GM19452 (cell line): ENCODE results near the gene SCN4B.

Experiments used
- ATAC-seq: cut with Tn5 transposase; IDR thresholded peaks from one replicate; pipeline ENCODE4 v1.9.1; 2021; ENCODE audit not compliant: unreplicated experiment

The SCN4B gene

DNA sequence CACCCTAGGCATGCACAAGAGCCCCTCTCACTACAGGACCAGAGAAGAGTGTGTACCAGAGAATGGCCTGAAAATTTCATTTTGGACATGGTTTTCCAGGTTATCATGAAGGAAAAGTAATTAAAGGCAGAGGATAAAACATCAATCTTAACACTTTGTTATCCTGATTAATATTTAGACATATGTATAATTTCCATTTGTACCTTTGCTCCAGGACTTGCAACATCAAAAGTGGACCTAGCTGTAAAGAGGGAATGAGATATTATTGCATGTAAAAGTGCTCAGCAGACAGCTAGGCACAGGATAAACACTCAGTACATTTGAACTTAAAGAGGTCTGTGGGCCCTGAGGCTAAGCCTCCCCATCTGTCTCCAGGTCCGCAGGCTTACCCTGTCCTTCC is 2.0 kb upstream of the SCN4B start:
- no peak for ATAC-seq

DNA sequence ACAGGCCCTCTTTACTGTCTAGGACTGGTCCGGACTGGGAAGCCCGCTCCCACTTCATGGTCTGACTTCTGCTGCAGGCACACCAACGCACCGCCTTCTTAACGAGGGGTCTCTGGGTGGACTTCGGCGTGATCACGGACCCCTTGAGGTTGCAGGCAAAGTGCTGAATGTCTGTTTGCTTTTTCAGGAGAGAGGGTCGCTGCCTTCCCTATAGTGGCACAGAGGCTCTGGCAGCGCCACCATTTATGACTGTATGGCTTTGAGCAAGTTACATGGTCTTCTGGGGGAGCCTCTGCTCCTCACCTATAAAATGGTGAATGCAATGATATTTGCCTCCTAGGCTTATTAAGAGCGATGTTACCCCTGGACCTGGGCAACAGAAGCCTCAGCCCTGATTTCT is 1.4 kb upstream of the SCN4B start:
- no peak for ATAC-seq

DNA sequence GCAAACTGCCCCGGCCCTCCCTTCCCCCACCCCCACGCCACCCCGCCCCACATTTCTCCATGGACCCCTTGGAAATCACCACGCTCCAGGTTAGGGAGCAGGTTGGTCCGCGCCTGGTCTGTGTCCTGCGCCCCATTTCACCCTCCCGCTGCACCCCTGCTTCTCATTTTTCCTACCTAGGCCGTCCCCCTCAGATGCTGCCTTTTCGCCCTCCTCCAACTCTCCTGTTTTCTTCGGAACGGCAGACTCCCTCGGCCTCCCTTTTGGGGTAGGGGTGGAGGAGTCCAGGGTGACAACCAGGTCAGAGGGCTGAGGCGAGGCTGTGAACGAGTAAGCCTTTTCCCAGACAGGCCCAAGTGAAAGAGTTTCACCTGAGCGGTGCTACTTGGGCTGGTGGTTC is 893 bp upstream of the SCN4B start:
- ATAC-seq: no peak

DNA sequence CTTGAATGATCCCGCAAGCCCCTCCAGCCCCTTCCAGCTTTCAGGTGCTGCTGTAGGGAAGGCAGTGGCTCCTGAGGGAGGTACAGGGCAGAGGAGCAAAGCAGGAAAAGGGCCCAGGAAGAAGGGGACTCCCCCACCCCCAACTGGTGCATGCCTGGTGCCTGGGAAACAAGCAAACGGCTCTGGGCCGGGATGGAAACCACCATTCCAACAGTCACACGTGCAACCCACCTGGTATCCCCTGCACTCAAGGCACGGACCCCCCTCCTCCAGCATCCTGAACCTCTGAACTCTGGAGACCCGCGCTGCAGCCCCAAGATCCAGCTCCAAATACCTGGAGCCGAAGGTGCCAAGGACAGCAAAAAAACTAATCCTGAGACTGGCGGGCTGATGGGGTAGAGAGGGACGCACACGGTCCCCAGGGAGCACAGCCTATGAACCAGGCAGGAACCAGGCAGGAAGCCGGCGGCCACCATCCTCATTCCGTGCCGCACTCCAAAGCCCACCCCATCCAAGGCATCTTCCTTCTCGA is 537 bp downstream of the SCN4B start:
- ATAC-seq: no peak

DNA sequence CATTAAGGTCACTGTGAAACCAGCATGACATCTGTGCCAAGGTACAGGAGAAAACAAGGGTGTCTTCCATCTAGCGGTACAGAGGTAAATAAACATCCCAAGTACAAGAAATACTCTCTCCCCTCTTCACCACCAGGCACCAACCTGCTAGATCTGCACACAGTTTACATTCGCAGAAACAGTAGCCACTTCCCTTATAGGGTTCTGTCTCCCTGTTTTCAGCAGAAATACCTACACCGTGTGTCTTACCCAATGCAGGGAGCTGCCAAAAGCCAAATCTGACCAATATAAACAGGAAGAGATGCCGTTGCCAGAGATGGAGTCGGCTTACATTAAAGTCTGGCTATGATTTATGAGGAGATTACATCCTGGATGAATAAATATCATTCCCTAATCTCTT is 1.2 kb downstream of the SCN4B start:
- ATAC-seq: no peak

DNA sequence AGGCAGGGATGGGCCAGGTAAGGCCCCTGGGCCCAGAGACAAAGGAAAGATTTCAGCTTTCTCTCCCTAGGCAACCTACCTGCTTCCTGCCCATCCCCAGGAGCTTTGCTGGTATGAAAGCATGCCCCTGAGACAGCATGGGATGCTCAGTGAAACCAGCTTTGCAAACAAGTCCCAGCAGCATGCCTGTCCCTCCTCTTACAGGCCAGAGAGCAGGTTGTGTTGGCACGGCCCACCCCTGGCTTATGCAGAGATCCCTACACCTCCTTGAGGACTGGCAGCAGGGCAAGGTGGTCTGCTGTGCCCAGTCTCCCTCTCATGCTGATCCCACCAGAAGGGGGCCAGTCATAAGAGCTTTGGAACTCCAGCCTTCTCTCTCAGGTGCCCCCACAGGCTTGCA is 3.1 kb downstream of the SCN4B start:
- no peak for ATAC-seq

DNA sequence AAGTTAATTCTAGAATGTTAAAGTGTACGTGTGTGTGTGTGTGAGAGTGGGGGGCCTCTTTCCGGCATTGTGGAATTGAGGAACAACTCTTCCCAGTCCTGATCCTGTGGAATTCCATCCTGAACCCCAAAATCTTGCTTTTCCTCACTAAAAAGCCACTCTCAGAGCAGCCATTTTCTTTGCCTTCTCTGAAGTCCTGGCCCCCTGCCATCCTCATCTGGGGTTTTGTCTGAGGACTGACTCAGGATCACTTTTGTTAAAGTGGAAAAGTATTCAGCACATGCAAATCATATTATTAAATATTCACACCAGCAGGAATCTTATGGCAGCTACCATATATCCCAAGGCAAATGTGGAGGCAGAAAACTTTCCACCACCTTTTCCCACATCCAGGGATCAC is 3.8 kb downstream of the SCN4B start:
- no peak for ATAC-seq

DNA sequence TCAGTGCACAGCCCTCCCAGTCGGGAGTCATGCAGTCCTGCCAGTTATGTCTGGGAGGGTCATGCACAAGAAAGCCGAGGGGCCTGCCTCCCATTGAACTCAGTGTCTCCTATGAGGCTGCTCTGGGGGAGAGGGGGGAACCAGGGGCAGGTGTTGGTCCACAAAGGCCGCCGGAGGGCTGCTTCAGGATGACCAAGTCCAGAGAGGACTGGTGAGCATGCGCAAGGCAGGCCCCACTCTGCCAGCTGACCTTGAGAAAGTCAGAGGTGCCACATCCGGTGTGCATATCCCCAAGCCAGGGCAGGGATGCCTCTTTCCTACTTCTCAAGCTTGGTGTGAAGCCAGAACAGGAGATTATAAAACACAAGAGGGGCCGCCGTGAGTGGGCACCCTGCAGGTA is 4.4 kb downstream of the SCN4B start:
- ATAC-seq: no peak

DNA sequence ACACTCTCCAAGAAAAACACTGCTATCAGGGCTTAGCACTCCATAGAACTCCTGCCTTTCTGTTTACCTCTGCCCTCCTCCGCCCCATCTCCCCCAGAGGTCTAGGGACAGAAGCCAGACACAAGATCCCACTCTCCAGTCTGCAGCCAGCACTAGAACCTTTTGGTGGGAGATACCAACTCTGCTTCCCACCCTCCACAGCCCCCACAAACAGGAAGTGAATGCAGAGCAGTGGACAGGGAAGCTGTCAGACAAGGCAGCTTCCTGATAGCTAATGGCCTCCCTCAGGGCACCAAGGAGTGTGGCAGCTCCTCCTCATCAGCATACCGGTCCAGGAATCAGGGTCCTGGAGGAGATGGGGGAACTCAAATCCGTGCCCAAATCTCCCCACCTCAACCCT is 5.1 kb downstream of the SCN4B start:
- ATAC-seq: no peak

DNA sequence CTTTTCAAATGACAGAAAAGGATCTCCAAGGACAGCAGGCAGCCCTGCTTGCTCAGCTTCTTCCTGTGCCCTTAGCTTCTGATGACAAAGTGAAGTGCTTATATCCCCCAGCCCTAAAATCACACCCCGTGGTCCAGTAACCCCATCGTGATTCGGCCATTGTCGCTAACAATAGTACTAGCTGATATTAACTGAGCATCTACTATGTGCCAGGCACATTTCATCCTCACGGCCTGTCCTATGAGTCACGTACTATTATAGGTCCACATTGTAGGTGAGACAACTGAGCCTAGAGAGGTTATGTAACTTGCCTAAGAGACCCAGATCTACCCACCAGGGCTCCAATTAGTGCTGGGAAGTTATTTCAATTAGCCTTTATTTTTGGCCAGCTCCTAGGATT is 6.1 kb downstream of the SCN4B start:
- ATAC-seq: no peak

DNA sequence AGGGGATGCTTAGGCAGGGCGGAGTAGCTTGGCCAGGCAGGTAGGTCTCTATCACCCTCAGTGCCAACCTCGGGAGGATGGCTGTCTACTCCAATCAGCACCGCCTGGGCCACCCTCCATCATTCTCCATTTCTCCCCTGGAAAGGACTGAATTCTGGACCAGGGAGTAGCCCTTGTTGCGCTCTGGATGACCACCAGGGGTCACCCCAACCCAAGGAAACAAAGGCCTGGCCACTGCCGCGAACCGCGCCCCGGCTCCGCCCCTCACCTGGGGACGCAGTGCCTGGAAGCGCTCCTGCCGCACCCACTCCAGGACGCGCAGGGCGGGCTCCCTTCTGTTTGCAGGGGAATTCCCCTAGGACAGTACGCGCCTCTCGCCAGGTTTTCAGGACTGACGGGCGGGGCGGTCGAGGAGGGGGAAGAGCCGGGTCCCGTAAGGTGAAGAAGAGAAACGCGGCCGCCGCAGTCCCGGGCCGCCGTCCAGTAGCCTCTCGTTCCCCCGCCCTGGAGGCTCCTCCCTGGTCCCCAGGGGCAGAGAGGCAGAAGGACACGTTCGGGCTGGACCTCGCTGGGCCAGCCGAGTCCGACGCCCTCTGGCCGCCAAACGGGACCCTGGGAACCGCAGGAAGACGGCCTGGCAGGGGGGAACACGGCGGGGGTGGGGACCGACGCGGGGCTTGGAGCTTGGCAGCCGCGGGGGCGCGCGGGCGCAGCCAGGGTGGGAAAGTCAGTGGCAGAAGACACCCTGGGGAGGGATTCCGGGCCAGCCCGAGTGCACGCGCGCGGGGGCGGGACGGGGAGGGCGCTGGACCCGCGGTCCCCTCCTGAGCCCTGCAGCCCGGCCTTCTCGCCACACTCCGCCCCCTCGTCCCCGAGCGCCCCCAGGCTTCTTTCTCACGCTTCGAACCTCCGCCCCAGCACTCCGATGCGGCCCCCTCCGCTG is 7.1 kb downstream of the SCN4B start:
- ATAC-seq: peak; percentile 77

DNA sequence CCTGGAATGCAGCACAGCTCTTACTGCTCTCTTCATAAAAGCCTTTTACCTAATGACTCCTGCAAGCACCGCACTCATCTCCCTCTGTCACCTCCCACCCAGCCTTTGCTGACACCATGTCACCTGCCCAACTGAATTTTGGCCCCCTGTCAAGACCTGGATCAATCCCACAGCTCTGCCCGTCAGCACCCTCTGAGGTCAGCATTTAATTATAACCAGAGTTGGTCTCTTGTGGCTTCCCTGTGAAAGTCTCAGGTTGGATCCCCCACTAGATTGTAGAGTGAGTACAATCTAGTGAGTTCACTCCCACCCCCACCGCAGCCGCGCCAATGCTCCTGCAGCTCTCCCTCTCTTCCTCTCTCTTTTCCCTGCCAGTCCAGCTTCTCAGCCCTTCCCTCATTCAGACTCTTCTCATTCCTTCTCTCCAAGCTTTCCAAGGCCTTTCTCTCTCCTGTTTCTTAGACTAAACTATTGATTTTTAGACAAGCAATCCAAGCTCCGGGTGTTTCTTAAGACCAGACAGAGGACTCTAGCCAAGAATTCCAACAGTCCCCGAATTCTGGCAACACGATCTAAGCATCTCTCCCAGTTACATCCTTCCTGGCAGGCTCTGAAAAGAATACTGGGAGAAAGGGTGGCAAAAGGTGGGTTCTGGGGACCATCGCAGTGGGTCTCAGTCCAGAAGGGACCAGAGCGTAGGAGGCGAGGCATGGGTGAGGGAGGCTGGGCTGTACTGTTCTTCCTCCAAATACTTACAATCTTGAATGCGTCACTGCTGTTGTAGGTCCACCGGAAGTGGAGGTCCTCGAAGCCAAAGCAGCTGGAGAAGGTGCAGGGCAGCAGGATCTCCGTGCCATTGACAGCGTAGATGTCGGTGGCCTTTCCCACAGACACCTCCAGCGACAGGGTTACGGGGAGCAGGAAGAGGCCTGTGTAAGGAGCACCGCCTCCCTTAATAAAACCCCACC is 8.0 kb downstream of the SCN4B start:
- no peak for ATAC-seq

DNA sequence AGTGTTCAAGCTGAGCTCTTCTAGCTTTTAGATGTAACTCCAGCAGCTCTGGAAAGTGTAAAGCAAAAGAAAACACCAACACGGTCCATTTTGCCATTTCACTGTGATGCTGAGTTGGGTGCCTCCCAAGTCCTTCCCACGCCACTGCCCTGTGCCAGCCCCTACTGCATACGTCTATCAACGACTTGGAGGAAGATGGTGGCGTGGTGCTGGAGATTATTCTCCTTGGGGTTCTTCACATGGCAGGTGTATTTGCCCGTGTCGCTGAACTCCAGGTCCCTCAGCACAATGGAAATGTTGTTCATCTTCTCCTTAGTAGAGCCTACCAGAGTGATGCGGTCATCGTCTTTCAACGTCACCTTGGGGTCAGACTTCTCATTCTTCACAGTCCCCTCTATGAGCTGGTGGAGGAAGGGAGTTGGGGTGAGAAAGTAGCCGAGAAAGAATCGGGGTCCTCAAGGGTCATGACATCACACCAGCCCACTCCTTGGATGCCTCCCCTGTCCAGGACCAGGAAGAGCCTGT is 8.9 kb downstream of the SCN4B start:
- no peak for ATAC-seq

DNA sequence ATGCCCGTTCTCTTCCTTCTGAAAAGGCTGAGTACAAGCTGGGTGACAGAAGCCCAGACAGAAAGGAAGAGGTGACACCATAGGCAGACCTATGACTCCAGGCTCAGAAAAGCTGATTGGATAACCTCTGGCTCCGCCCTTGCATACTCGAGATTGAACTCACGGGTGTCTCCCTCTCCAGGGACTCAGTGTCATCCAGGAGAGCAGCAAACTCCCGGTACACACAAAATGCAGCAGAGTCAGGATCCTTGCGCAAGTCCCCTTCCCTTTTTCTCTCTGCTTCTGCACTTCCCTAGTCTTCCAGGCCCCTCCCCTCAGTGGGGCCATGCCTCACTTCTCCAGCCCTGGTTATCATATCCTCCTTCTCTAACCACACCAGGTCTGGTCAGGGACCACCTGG is 9.8 kb downstream of the SCN4B start:
- no peak for ATAC-seq

DNA sequence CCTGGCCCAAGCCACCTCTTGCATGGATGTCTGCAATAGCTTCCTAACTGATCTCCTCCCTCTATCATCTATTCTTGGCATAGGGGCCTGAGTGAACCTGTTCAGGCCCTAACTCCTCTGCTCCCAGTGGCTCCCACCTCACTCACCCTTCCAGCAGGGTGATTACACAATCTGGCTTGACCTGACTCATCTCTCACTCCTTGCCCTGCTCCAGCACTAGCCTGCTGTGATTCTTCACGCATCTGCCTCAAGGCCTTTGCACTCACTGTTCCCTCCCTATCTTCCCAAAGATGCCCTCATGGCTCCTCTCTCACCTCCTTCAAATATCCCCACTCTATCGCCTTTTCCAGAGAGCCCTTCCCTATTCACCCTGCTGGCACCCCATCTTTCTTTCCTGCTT is 10.5 kb downstream of the SCN4B start:
- no peak for ATAC-seq

DNA sequence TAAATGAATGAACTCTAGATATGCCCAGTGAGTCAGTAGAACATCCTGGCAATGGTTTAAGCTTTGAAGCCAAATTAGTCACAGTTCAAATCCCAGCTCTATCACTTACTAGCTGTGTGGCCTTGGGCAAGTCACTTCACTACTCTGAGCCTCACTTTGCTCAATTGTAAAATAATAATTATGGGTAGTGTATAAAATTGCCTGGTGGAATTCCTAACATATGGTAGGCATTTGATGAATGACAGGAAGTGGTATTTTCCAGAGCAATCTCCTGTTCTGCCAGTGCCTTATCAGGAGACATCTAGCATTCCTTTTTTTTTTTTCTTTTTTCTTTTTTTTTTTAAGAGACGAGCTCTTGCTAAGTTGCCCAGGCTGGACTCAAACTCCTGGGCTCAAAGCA is 13.0 kb downstream of the SCN4B start:
- no peak for ATAC-seq

DNA sequence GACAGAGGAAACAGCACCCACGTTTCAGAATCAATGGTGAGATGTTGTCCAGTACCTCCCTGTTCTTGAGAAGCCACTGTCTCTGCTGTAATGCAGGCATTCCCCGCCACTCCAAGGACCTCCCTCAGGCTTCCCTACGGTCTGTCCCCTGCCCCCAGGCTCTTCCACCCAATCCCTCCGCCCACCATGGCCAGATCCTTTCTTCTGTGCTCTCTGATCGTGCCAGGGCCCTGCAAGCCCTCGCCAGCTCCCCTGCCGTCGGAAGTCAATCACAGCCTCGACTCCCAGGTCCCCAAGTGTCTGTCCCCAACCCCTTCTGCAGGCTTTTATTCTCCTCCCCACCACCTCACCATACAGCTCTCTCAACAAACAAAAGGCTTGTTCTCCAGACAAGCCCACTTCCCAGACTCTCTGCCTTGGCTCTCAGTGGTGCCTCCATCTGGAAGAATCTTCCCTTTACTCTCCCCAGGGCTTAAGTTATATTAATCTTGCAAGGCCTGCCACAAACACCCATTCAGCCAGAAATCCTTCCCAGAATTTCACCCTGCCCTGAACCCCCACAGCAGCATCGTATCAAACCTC is 13.7 kb downstream of the SCN4B start:
- ATAC-seq: no peak

DNA sequence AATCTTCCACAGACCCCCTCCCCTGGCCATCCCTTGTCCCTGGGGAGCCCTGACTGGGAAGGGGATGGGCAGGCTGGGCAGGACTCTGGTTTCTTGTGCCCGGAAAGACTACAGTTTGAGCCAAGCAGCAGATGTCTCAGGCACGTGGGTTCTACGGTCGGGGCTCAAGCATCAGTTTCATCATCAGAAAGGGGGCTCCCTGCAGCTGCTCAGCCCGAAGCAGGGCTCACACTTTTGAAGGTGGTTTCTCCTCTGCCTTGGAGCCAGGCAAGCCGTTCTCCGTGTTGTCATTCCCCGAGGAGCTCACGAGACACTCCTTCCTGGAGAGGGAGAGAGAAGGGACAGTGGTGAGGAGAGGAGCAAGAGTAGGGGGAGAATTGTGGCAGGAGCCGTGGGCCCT is 15.8 kb downstream of the SCN4B start:
- no peak for ATAC-seq

DNA sequence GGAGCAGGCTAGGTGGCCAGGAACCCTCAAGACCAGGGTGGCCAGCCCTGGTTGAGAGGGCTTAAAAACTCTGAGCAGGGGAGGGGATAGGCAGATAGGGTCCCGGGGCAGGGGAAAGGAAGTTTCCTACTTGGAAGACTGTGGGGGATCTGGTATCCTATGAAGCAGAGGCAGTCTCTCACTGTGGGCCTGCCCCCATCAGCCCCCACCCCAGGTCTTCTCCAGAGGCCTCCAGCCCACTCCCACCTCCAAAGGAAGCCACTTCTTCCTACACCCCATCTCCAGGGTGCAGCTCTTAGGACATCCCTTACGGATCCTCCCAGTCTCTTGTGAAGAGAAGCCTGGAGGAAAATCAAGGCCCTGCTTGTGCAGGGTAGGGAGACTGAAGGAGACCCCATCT is 16.3 kb downstream of the SCN4B start:
- no peak for ATAC-seq

DNA sequence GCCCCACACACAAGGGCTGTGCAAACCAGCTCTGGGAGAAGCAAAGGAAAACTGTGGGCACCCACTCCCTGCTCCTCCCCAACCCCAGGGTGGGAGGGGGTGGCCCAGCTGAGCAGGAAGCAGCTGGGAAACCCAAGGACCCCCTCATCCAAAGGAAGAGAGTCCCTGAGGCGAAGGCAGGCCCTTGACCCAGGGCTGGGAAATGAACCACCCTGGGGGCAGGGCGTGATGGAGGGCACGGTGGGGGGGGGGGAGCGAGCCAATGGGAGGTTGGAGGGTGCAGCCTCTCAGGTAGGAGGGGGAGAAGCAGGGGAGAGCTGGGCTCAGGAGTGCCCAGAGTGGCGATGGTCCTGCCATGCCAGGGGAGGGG is 16.8 kb downstream of the SCN4B start:
- no peak for ATAC-seq
